Measurements from ENCODE around the gene FMO5.
"Not testable (repeated sequence)": the region's sequence is repeated elsewhere in the genome, so short reads cannot be mapped to it uniquely, and the experiment has no call there.

Gene FMO5

DNA sequence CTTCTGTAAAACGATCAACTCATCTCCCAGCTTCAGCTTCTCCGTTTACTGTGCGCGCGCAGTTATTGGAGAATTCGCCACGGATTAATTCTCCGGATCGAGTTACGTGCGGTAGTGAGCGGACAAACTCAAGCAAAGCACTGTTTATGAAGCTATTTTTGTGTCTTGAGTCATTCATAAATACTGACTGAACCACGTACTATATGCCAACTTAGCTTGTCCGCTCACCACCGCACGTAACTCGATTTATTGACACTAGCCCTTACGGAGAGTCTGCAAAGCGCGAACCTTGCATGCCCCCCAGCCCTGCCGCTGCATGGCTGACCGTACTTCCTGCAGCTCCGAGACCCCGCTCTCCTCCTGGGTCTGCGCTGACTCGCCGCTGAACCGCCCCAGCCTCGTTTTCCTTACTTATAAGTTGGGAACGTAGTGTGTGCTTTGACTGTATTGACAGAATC is 18.1 kb upstream of the FMO5 start:
- H3K4me2 ChIP-seq (ENCODE audit: low read length), result peak overlapping the region; percentile 88
- H3K9me3 ChIP-seq (ENCODE audit: low read length), result peaks cover 5% of the 10 kb centered on the region; the same call in 1 of the 2 replicates
- H3K27ac ChIP-seq (ENCODE audit: low read depth, low read length, poor library complexity, severe bottlenecking), result no peak overlapping the region
- no peaks in the 10 kb centered on the region; the same call in 1 of the 2 replicates for H3K36me3 ChIP-seq (ENCODE audit: insufficient read depth, low read length)
- H3F3A ChIP-seq (ENCODE audit: insufficient read depth, low read length), result no peaks in the 10 kb centered on the region
- H3K79me2 ChIP-seq (ENCODE audit: insufficient read depth, low read length), result peaks cover 44% of the 10 kb centered on the region
- H3K4me1 ChIP-seq (ENCODE audit: insufficient read depth, low read length, severe bottlenecking), result peaks cover 38% of the 10 kb centered on the region
- H2AFZ ChIP-seq (ENCODE audit: low read length), result no peak overlapping the region
- no peak for TF ChIP-seq EZH2 (IDR thresholded peaks at IDR 0.05; ENCODE audit: borderline replicate concordance, low read length)
- TF ChIP-seq, protein P1, sequence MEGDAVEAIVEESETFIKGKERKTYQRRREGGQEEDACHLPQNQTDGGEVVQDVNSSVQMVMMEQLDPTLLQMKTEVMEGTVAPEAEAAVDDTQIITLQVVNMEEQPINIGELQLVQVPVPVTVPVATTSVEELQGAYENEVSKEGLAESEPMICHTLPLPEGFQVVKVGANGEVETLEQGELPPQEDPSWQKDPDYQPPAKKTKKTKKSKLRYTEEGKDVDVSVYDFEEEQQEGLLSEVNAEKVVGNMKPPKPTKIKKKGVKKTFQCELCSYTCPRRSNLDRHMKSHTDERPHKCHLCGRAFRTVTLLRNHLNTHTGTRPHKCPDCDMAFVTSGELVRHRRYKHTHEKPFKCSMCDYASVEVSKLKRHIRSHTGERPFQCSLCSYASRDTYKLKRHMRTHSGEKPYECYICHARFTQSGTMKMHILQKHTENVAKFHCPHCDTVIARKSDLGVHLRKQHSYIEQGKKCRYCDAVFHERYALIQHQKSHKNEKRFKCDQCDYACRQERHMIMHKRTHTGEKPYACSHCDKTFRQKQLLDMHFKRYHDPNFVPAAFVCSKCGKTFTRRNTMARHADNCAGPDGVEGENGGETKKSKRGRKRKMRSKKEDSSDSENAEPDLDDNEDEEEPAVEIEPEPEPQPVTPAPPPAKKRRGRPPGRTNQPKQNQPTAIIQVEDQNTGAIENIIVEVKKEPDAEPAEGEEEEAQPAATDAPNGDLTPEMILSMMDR (IDR thresholded peaks at IDR 0.05; ENCODE audit: low read length), result no peak
- no peaks in the 10 kb centered on the region for H3K9me2 ChIP-seq (ENCODE audit: low read depth, low read length)
- H3K27me3 ChIP-seq (ENCODE audit: insufficient read depth, low read length), result no peaks in the 10 kb centered on the region
- H3K9ac ChIP-seq (ENCODE audit: low read length), result peak overlapping the region; percentile 93
- no peaks in the 10 kb centered on the region for H4K20me1 ChIP-seq (ENCODE audit: insufficient read depth, low read length)
- H3K4me3 ChIP-seq (ENCODE audit: low read depth, low read length, poor library complexity, severe bottlenecking), result peak overlapping the region; percentile 83

DNA sequence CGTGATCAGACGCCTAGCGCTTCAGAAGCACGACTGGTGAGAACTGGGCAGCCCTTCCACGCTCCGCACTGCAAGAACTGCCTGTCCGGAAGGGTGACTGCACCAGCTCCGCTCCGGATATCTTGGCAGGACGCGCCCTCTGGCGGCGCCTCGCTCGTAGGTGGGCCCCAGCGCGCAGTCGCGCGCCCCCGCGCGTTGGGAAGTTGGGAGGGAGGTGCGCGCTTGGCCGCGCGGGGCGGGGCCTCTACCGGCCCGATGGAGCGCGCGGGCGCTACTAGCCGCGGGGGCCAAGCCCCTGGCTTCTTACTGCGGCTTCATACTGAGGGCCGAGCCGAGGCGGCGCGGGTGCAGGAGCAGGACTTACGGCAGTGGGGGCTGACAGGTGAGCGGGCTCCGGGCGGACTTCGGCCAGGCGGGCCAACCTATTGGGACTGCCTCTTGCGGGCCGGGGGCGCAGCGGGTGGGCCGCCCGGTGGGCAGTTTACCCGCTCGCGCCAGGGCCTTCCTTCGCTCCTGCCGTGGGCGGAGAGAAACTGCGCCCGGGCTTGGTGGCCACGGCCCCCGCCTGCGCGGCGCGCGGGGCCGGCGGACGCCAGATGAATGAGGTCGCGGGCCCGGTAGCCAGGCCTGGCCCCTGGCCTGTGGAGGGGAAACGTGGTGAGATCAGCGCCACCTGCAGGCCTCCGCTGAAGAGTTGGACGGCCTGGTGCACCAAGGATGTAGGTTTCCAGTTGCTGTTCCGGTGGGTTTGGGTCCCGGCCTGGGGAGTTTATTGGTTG is 17.5 kb upstream of the FMO5 start, which contains the start of gene CHD1L:
Gene CHD1L, plus strand, starts transcription at position 236 of the 779 bp plus-strand sequence. Its CDS starts 20 bp downstream, at position 256.
- Histone ChIP-seq H2AFZ (ENCODE audit: low read length) (peak within 1 kb of the TSS; percentile 96), H3F3A (ENCODE audit: insufficient read depth, low read length) (no peaks in the 10 kb centered on the region), H3K9me3 (ENCODE audit: low read length) (peaks cover 3% of the 10 kb centered on the region; the same call in 1 of the 2 replicates), H3K4me1 (ENCODE audit: insufficient read depth, low read length, severe bottlenecking) (peaks cover 36% of the 10 kb centered on the region), H3K27me3 (ENCODE audit: insufficient read depth, low read length) (no peaks in the 10 kb centered on the region), H3K9me2 (ENCODE audit: low read depth, low read length) (no peaks in the 10 kb centered on the region), H3K9ac (ENCODE audit: low read length) (peak within 1 kb of the TSS; percentile 93), H4K20me1 (ENCODE audit: insufficient read depth, low read length) (no peaks in the 10 kb centered on the region), H3K36me3 (ENCODE audit: insufficient read depth, low read length) (no peaks in the 10 kb centered on the region; the same call in 1 of the 2 replicates), H3K4me2 (ENCODE audit: low read length) (peak within 1 kb of the TSS; percentile 88), H3K79me2 (ENCODE audit: insufficient read depth, low read length) (peaks cover 40% of the 10 kb centered on the region), H3K27ac (ENCODE audit: low read depth, low read length, poor library complexity, severe bottlenecking) (peak within 1 kb of the TSS; percentile 24), H3K4me3 (ENCODE audit: low read depth, low read length, poor library complexity, severe bottlenecking) (peak within 1 kb of the TSS; percentile 83)
- no peak for TF ChIP-seq EZH2 (IDR thresholded peaks at IDR 0.05; ENCODE audit: borderline replicate concordance, low read length)
- TF ChIP-seq, protein P1 (IDR thresholded peaks at IDR 0.05; ENCODE audit: low read length), result peak; percentile 89

DNA sequence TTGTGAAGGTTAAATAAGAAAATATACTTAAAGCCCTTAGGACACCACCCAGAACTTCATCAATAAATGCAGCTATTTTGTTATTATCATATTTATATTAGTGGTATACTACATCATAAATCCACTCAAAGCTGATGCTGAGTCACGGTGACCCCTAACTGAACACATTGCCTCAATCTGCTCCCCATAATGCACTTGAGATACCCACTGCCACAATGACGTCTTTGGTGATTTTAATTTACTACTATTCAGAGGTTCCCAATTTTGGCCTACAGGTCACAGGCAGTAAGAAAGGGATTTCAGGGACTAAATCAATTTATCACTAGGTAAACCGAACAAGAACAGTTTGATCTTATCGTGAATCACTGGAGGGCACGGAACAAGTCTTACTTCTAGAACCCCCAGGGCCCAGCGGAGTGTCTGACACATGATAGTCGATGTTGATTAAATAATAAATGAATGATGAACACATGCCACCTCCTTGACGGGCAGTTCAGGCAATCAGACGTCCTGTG is 16.9 kb upstream of the FMO5 start:
- Histone ChIP-seq H3K36me3 (ENCODE audit: insufficient read depth, low read length) (no peaks in the 10 kb centered on the region; the same call in 1 of the 2 replicates), H3K79me2 (ENCODE audit: insufficient read depth, low read length) (peaks cover 33% of the 10 kb centered on the region), H3K9me2 (ENCODE audit: low read depth, low read length) (no peaks in the 10 kb centered on the region), H2AFZ (ENCODE audit: low read length) (peak overlapping the region; percentile 96), H3K4me3 (ENCODE audit: low read depth, low read length, poor library complexity, severe bottlenecking) (peak overlapping the region; percentile 83), H3K4me1 (ENCODE audit: insufficient read depth, low read length, severe bottlenecking) (peaks cover 30% of the 10 kb centered on the region), H4K20me1 (ENCODE audit: insufficient read depth, low read length) (no peaks in the 10 kb centered on the region), H3K9me3 (ENCODE audit: low read length) (no peaks in the 10 kb centered on the region), H3K9ac (ENCODE audit: low read length) (peak overlapping the region; percentile 93), H3F3A (ENCODE audit: insufficient read depth, low read length) (no peaks in the 10 kb centered on the region), H3K4me2 (ENCODE audit: low read length) (peak overlapping the region; percentile 83), H3K27me3 (ENCODE audit: insufficient read depth, low read length) (no peaks in the 10 kb centered on the region), H3K27ac (ENCODE audit: low read depth, low read length, poor library complexity, severe bottlenecking) (no peak overlapping the region)
- TF ChIP-seq EZH2 (IDR thresholded peaks at IDR 0.05; ENCODE audit: borderline replicate concordance, low read length), result no peak

DNA sequence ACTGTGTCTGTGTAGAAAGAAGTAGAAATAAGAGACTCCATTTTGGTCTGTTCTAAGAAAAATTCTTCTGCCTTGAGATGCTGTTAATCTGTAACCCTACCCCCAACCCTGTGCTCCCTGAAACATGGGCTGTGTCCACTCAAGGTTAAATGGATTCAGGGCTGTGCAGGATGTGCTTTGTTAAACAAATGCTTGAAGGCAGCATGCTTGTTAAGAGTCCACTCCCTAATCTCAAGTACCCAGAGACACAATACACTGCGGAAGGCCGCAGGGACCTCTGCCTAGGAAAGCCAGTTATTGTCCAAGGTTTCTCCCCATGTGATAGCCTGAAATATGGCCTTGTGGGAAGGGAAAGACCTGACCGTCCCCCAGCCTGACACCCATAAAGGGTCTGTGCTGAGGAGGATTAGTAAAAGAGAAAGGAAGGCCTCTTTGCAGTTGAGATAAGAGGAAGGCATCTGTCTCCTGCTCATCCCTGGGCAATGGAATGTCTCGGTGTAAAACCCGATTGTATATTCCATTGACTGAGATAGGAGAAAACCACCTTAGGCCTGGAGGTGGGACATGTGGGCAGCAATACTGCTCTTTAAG is 15.1 kb upstream of the FMO5 start:
- H3K9me3 ChIP-seq (ENCODE audit: low read length); H3K4me2 ChIP-seq (ENCODE audit: low read length); H3K9me2 ChIP-seq (ENCODE audit: low read depth, low read length); H4K20me1 ChIP-seq (ENCODE audit: insufficient read depth, low read length); H3F3A ChIP-seq (ENCODE audit: insufficient read depth, low read length); H3K9ac ChIP-seq (ENCODE audit: low read length); H3K36me3 ChIP-seq (ENCODE audit: insufficient read depth, low read length); H3K27ac ChIP-seq (ENCODE audit: low read depth, low read length, poor library complexity, severe bottlenecking); H2AFZ ChIP-seq (ENCODE audit: low read length); H3K27me3 ChIP-seq (ENCODE audit: insufficient read depth, low read length); H3K4me3 ChIP-seq (ENCODE audit: low read depth, low read length, poor library complexity, severe bottlenecking): not testable (repeated sequence)
- peaks cover 15% of the 10 kb centered on the region for H3K79me2 ChIP-seq (ENCODE audit: insufficient read depth, low read length)
- peaks cover 24% of the 10 kb centered on the region for H3K4me1 ChIP-seq (ENCODE audit: insufficient read depth, low read length, severe bottlenecking)
